Gastroesophageal sphincter (tissue), 3 donors: ENCODE results near the gene ZKSCAN5.

ENCODE experiments used
- EP300 ChIP-seq: sonication (generic); formaldehyde crosslinking; IDR thresholded peaks from one replicate; pipeline ENCODE4 v1.6.1; 2017; ENCODE audit warnings: antibody characterized with exemption, mild to moderate bottlenecking
- POLR2A ChIP-seq, 2 donors: fragments of 450-650 bp; IDR thresholded peaks; one replicate each; pipeline ENCODE4 v1.6.1; 2017; ENCODE audit warnings: antibody characterized with exemption in 2 of 2, mild to moderate bottlenecking in 2 of 2, moderate library complexity in 1 of 2
- POLR2AphosphoS5 ChIP-seq: sonication (generic); formaldehyde crosslinking; IDR thresholded peaks from one replicate; pipeline ENCODE4 v1.6.1; 2017; ENCODE audit warnings: antibody characterized with exemption
- TF ChIP-seq, protein P1 (sequence below), 4 experiments: fragments of 200-600 bp in 2 of 4; fragments of 450-650 bp in 2 of 4; sonication (generic) in 1 of 4; IDR thresholded peaks; one replicate each; pipeline ENCODE4 v1.5.1; 2017 to 2019; ENCODE audit warnings: antibody characterized with exemption in 4 of 4, mild to moderate bottlenecking in 2 of 4, moderate library complexity in 2 of 4

DNA sequence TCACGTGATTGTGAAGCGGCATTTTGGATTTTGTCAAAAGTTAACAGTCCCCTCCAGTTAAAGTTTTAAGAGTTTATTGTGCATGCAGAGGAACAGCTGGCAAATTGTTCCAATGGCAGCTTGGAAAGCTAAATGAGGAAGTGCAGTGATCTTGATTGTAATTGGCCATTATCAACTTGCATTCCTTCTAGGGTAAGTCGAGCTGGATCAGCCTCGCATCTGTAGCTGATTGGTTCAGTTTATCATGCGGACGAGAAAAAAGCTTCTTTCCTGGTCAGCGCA, 31.2 kb upstream of the ZKSCAN5 start:
- TF ChIP-seq EP300 (no peak), POLR2A (IDR thresholded peaks at IDR 0.05) (no peak), POLR2AphosphoS5 (no peak)
- TF ChIP-seq, protein P1, sequence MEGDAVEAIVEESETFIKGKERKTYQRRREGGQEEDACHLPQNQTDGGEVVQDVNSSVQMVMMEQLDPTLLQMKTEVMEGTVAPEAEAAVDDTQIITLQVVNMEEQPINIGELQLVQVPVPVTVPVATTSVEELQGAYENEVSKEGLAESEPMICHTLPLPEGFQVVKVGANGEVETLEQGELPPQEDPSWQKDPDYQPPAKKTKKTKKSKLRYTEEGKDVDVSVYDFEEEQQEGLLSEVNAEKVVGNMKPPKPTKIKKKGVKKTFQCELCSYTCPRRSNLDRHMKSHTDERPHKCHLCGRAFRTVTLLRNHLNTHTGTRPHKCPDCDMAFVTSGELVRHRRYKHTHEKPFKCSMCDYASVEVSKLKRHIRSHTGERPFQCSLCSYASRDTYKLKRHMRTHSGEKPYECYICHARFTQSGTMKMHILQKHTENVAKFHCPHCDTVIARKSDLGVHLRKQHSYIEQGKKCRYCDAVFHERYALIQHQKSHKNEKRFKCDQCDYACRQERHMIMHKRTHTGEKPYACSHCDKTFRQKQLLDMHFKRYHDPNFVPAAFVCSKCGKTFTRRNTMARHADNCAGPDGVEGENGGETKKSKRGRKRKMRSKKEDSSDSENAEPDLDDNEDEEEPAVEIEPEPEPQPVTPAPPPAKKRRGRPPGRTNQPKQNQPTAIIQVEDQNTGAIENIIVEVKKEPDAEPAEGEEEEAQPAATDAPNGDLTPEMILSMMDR (IDR thresholded peaks at IDR 0.05) = no peak
